GM11168 (cell line): ENCODE data around the gene SLC4A5.

Experiments used
- in situ Hi-C: fragments of 300-500 bp; cut with MboI; formaldehyde crosslinking; loops from one replicate; pipeline ENCODE4 v1.12.0; 2022; ENCODE audit warnings: low sequenced_read_pairs; ENCODE audit not compliant: unreplicated experiment

The SLC4A5 gene

GRCh38 chr2:74343316-74343715 is at the start of gene SLC4A5:
SLC4A5 (minus strand) TSS chr2:74343416; CDS start chr2:74315023, 28,393 bp downstream.
- in situ Hi-C loops = no loop called here

DNA sequence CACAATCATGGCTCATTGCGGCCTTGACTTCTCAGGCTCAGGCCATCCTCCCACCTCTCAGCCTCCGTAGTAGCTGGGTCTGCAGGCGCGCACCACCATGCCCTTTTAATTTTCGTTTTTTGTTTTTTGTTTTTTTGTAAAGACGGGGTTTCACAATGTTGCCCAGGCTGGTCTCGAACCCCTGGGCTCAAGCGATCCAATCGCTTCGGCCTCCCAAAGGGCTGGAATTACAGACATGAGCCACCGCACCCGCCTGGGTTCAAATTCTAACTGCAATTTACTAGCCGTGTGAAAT is 49.2 kb upstream of the SLC4A5 start:
- in situ Hi-C loops = no loop called here

GRCh38 chr2:74391580-74392448 is 48.6 kb upstream of the SLC4A5 start:
- in situ Hi-C loops = no loop called here

DNA sequence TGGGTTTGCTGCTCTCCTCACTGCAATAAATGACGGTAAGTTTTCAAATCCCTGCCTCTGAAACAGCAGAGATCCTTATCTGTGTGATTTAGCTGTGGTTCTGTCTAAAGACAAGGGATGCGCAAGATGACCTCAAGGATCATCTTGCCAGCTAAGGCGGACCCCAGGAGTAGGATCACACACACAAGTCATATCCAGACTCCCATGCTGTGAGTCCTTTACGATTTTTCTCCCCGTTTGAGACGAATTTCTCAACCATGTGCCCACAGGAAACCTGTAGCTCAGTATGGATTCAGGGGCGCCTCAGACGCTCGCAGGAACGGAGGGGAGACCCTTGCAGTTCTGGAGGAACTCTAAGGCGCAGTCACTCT is 48.0 kb upstream of the SLC4A5 start:
- in situ Hi-C loops = no loop called here

GRCh38 chr2:74390606-74391005 is 47.4 kb upstream of the SLC4A5 start:
- in situ Hi-C loops = no loop called here

GRCh38 chr2:74387346-74387745 is 44.1 kb upstream of the SLC4A5 start:
- in situ Hi-C loops = no loop called here

- in situ Hi-C loops = no loop called here
These were observed 42.2 kb upstream of the SLC4A5 start for GRCh38 chr2:74385396-74385795.

DNA sequence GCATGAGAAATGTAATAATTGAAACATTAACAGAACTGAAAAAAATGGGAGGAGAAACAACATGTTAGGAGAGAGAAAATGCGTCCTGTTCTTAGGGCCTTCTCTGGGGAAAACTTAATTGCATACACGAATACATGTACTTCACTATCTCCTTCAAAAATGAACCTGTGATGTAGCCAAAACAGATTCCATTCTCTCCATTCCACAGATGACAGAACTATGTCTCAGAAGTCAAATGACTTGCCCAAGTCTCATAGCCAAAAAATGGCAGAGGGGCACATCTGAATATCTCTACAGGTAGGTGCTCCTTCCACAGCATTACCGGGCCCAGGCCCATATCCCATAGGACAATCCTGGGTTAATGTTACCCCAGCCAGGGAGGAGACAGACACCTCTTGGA is 40.8 kb upstream of the SLC4A5 start:
- in situ Hi-C loops = no loop called here

- in situ Hi-C loops = no loop called here
These were observed 40.0 kb upstream of the SLC4A5 start for GRCh38 chr2:74383254-74383653.

GRCh38 chr2:74381751-74382150 is 38.5 kb upstream of the SLC4A5 start:
- in situ Hi-C loops = no loop called here

DNA sequence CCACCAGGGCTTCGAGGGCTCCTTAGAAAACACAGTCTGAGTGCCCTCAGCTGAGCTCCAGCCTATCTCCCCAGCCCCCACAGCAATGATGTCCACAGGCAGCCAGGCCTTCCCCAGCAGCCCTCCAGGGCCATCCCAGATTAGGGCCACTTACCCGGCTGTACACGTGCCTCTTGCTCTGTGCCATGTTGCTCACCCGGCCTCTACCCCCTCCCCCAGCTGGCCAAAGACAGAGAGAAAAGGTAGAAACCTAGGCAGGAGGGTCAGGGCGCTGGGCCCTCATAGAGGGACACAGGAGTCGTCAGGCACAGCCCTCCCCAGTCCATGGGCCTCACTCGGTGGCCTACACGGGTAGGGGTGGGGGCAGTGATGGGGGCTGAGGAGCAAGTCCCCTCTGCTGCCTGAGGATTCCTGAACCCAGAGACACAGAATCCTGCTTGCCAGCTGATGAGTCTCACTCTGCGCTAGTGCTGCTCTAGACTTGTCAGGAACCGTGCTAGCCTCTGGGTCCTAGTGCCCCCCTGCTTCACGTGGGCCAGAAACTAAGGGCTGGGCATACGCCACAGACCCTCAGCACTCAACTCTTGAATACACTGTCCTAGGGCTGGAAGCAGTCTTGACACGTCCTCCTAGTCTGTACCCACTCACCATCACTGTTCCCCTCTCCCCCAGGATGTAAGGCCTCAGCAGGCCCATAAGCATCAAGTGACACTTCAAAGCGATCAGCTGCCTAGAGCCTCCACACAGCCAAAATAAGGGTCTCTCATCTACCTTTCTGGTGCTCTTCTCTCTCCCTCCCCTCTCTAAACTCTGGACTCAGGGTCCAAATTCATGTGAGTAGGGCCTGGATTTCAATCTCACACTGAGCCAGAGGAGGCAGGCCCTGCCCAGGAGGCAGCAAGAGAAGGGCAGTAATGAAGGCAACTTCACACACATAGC is 36.9 kb upstream of the SLC4A5 start, which contains the start of gene DCTN1:
TSS of gene DCTN1 (minus strand) at position 461 of the 939 bp plus-strand sequence. CDS start at position 187, 274 bp downstream.
- in situ Hi-C loops = no loop called here

DNA sequence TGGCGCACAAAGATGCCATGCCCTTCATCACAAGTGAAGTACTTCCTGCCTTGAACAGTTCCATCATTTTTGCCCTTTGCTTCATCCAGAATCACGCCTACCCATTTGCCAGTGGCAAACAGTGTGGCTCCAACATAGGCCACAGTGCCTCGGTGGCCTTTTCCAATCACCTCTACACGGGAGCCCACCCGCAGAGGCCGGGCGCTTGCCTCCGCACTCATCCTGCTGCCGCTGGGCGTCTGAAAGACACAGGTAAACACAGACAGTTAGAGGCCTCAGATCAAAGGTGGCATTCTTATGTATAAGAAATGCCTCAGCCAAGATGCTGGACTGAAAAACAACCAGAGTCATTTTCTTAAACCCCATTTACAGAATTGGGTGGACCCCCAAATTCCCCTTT is 34.8 kb upstream of the SLC4A5 start:
- in situ Hi-C loops = no loop called here

GRCh38 chr2:74375838-74376237 is 32.6 kb upstream of the SLC4A5 start:
- in situ Hi-C loops = no loop called here

DNA sequence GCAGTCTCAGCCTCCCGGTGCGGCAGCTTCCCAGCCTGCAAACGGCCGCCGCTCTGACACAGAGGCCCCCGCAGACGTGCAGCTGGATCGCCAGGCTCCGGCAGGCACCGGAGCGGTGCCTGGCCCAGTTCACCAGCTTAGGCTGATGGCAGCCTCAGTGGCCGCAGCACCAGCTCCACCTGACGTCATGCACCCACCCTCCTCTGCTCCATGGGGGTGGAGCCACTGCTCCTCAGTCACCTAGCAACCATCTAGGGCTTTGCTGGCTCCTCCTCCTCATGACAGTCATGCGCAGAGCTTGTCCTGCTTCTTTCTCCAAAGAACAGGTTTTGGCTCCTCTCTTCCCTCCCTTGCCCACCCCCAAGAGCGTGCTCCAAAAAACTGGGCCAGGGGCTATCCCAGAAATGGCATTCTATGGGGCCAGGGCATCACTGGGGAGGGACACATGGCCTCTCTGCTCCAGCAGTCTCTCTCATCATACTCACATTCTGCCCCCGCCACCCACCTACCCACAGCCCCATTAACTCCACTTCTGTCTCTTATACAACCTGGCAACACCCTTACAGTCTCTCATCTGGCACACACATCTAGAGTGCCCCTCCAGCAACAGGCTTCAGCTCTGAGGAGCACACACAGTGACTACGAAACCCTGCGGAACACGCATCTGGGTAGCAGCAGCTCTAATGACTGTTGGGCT is 31.4 kb upstream of the SLC4A5 start:
- in situ Hi-C loops = no loop called here

DNA sequence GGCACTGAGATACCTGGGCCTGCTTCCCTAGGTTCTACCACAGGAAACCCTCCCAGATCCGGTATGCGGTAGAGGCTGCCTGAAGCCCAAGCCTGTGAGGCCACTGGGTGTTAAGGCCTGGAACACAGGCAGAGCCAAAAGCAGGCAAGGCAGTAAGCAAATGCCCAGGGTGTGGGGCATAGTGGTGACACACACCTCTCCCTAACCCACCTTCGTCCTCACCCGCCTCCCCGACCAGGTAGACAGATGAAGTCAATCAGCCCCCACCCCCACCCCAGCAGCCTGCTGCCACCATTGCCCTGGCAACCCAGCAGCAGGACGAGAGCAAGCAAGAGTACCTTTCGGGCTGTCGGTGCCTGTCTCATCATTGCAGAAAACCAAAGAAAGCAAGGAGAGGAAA is 30.8 kb upstream of the SLC4A5 start:
- in situ Hi-C loops = no loop called here

DNA sequence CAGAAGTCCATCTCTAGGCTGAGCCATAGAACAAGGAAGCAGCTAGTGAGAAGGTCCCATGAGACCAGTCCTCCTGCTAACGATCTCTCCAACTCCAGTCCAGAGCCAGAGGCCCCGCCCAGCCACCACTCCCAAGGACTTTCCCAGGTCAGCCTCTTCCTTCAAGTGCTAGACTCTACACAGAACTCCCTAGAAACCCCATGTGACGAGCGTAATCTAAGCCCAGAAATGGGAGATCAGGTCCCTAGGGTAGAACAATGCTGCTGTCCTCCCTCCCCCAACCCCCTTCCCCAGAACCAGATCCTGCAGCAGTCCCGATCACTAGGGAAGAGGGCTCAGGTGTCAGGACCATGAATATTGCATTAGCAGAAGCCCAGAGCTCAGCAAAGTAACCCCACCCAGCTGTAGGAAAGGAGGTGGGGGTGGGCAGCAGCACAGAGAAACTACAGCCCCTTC is 30.0 kb upstream of the SLC4A5 start:
- in situ Hi-C loops = no loop called here

- in situ Hi-C loops = no loop called here
These were observed 29.5 kb upstream of the SLC4A5 start for GRCh38 chr2:74372674-74373073.

DNA sequence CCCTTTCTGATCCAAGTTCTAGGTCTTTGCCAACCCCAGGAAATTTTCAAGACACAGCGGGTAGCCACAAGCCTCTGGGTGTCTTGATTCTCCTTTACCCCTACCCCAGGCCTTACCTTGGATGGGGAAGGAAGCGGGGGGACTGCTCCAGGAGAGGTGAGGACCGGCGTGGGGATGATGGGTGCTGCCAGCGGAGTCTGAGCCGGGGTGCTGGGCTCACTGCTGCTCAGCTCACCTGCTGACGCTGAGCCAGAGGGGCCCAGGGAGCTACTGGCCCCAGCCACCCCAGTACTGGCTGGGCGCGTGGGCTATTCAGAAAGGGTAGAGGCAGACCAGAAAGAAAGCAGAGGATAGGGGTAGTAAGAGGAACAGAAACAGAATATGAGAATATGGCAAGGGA is 28.2 kb upstream of the SLC4A5 start:
- in situ Hi-C loops = no loop called here

DNA sequence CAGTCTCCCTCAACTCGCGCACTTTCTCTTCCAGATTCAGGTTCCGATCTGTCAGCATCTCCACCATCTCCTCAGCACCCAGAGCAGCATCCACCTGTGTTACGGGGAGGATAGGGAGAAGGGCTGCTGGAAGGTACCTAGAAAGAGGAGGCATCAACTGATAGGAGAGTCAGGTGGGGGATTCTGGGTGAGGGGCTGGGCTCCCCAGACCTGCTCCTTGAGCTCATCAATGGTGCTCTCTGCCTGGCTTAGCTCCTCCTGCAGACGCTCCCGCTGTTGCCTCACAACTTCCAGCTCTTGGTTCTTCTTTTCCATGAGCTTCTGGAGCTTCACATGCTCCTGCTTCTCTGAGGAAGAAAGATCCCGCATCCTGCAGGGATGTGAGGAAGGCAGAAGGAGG is 26.8 kb upstream of the SLC4A5 start:
- in situ Hi-C loops = no loop called here

GRCh38 chr2:74368499-74368898 is 25.3 kb upstream of the SLC4A5 start:
- in situ Hi-C loops = no loop called here

DNA sequence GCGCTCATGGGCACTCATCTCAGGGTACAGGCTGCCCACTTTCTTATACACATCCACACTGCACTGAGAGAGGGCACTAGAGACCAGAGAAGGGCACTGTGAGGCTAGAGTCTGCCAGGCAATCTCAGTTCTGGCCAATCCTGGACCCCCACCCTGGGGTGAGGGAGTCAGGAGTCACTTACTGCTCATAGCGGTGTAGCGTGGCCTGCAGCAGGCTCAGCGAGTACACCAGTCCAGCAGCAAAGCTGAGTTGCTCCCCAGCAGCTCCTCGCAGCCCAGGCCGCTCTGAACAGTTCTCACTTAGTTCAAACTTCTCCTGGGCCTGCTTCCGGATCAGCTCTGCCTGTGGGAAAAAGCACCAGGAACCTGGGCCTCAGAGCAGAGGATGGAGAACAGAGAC is 24.6 kb upstream of the SLC4A5 start:
- in situ Hi-C loops = no loop called here
